Pancreas (tissue), 10 donors: Measurements from ENCODE around the gene OCA2. TPM values are rescaled to one million over a fixed set of nuclear protein-coding genes. Genes with fewer than 3 reads are reported as not detected.

ENCODE experiments used
- ATAC-seq, 4 donors: fragments of 200-7000 bp; cut with Tn5 transposase; one replicate each; pipeline versions ENCODE4 v1.8.0 to v1.9.1; 2020; ENCODE audit warnings: mild to moderate bottlenecking in 4 of 4, moderate library complexity in 4 of 4
- DNase-seq, 6 donors: peaks; one replicate each; pipeline ENCODE4 v3.0.0-alpha.2; 2020
- FAIRE-seq: peaks from 2 replicates; lab custom pipeline; 2012; peaks lifted over from hg19 to GRCh38; lab: Jason Lieb, UNC
- H3K27ac ChIP-seq, 4 donors: fragments of 200-600 bp; sonication (generic); 1 replicate in 3 of 4; 2 replicates in 1 of 4; pipeline versions ENCODE4 v1.5.0 to v1.8.0; 2020
- H3K27me3 ChIP-seq, 4 donors: fragments of 200-600 bp; one replicate each; pipeline ENCODE4 v1.8.0; 2021
- H3K36me3 ChIP-seq, 3 donors: fragments of 200-600 bp; sonication (generic) in 1 of 3; one replicate each; pipeline versions ENCODE4 v1.5.0 to v1.8.0; 2020 to 2021
- H3K4me1 ChIP-seq, 3 donors: fragments of 200-600 bp; one replicate each; pipeline ENCODE4 v1.8.0; 2021
- H3K4me3 ChIP-seq, 4 donors: fragments of 200-600 bp; sonication (generic) in 2 of 4; one replicate each; pipeline versions ENCODE4 v1.5.0 to v1.8.0; 2020 to 2021
- H3K9me3 ChIP-seq, 4 donors: fragments of 200-600 bp; one replicate each; pipeline ENCODE4 v1.8.0; 2021
- CTCF ChIP-seq, 4 donors: fragments of 200-600 bp; sonication (generic) in 3 of 4; IDR thresholded peaks; one replicate each; pipeline versions ENCODE4 v1.5.0 to v1.8.0; 2021; ENCODE audit warnings: antibody characterized with exemption in 4 of 4
- whole genome bisulfite sequencing, 2 donors: extraction: QIAGEN DNeasy Blood & Tissue Kit; methylation state at CpG; one replicate each; pipeline ENCODE4 v1.1.7; 2013; 5-methylcytosine and 5-hydroxymethylcytosine counted together
- intact Hi-C, 3 donors: fragments of 100-400 bp; cut with DNase I; formaldehyde crosslinking; loops; one replicate each; pipeline versions ENCODE4 v1.11.1 to v1.14.2; 2022
- polyA plus RNA-seq, 2 donors: library from polyadenylated mRNA; stranded (reverse); fragments of 200-250 nt; gene quantifications; one replicate each; pipeline ENCODE4 v1.2.3, GENCODE V29; 2013
- total RNA-seq, 6 donors: library from RNA; stranded (reverse); fragmentation: NEBNext Ultra II Directional in 4 of 6; extraction: Animal tissue kit (Norgen Biotek cat#: 25700) in 4 of 6; gene quantifications; one replicate each; pipeline versions ENCODE4 v1.2.1 to v1.2.4, GENCODE V29; 2021 to 2023
- donor health status: healthy with polysubstance abuse.
- donor health status: DM: no; HTN: no; CAD: no; lungs with moderate emphysema.
- donor health status: DM: no; HTN: no; CAD: no.
- donor health status: control.
- donor health status: control.
- donor health status: Bipolar disorder and iron deficiency.
- donor health status: DM: yes; HTN: yes; CAD: no.
- donor health status: DM: no; HTN: no; CAD: no.
- donor health status: DM: no; HTN: no; CAD: no.
- donor health status: DM: yes; HTN: yes; CAD: no.

The OCA2 gene
- total and polyA plus RNA-seq, 8 donors = 0.12 to 0.31 (median 0.18) TPM; not detected in 4

- no peaks in the 10 kb centered on the region for H3K4me1 ChIP-seq
- TF ChIP-seq CTCF (IDR thresholded peaks at IDR 0.05) = no peak
- H3K9me3 ChIP-seq = no peaks in the 10 kb centered on the region
- H3K4me3 ChIP-seq = no peak overlapping the region
- no peaks in the 10 kb centered on the region for H3K27me3 ChIP-seq
- FAIRE-seq (no peak), ATAC-seq (no peak), DNase-seq (no peak)
- no peaks in the 10 kb centered on the region for H3K36me3 ChIP-seq
- no peak overlapping the region for H3K27ac ChIP-seq
- intact Hi-C loops = no loop called here
- WGBS, 2 donors = 46% methylated on average over 15 of the region's 15 CpGs
Measured at GRCh38 chr15:27826902-27827714, 272.0 kb downstream of the OCA2 start.

GRCh38 chr15:27826411-27826810, 272.7 kb downstream of the OCA2 start:
- H3K4me1 ChIP-seq = no peaks in the 10 kb centered on the region
- no peak overlapping the region for H3K4me3 ChIP-seq
- H3K27me3 ChIP-seq = no peaks in the 10 kb centered on the region
- no peak overlapping the region for H3K27ac ChIP-seq
- H3K9me3 ChIP-seq = no peaks in the 10 kb centered on the region
- no peak for TF ChIP-seq CTCF (IDR thresholded peaks at IDR 0.05)
- no peaks in the 10 kb centered on the region for H3K36me3 ChIP-seq
- no peak for FAIRE-seq
- WGBS, 2 donors = 49 to 58% methylated on average over 7 of the region's 7 CpGs
- no peak for DNase-seq
- no peak for ATAC-seq
- intact Hi-C loops = no loop called here

- Histone ChIP-seq H3K27me3 (no peaks in the 10 kb centered on the region), H3K27ac (no peak overlapping the region), H3K36me3 (no peaks in the 10 kb centered on the region), H3K9me3 (no peaks in the 10 kb centered on the region), H3K4me3 (no peak overlapping the region), H3K4me1 (no peaks in the 10 kb centered on the region)
- intact Hi-C loops = no loop called here
- DNase-seq (no peak), ATAC-seq (no peak), FAIRE-seq (no peak)
- WGBS, 2 donors = 67 to 74% methylated on average over 10 of the region's 10 CpGs
- no peak for TF ChIP-seq CTCF (IDR thresholded peaks at IDR 0.05)
Measured at GRCh38 chr15:27824841-27825422, 274.2 kb downstream of the OCA2 start.

- intact Hi-C loops = no loop called here
- no peaks in the 10 kb centered on the region for H3K36me3 ChIP-seq
- no peaks in the 10 kb centered on the region for H3K9me3 ChIP-seq
- no peak overlapping the region for H3K27ac ChIP-seq
- DNase-seq (no peak), FAIRE-seq (no peak), ATAC-seq (no peak)
- TF ChIP-seq CTCF (IDR thresholded peaks at IDR 0.05) = no peak
- H3K4me1 ChIP-seq = no peaks in the 10 kb centered on the region
- H3K4me3 ChIP-seq = no peak overlapping the region
- WGBS, 2 donors = 36 to 61% methylated on average over 3 of the region's 3 CpGs
- no peaks in the 10 kb centered on the region for H3K27me3 ChIP-seq
Measured at GRCh38 chr15:27821273-27821672, 277.8 kb downstream of the OCA2 start.

DNA sequence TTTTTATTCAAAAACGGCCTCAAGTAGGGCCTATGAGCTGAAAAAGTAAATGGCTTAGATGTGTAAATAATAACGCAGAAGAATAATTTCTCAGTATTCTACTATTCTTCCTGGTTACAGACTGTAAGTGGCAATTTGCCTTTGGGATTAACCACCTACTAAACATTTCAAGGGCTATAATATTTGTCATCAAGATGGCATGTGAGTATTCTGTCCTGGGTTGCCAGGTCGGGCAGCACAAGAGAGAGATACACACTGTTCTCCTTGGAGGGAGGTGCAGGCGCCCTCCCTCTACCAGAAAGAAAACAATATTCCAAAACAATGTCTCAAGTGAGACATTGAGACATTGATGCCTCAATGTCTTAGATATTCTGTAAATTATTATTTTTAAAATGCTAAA, 278.4 kb downstream of the OCA2 start:
- no peaks in the 10 kb centered on the region for H3K9me3 ChIP-seq
- H3K27ac ChIP-seq = no peak overlapping the region
- intact Hi-C loops = no loop called here
- FAIRE-seq (no peak), DNase-seq (no peak), ATAC-seq (no peak)
- no peaks in the 10 kb centered on the region for H3K36me3 ChIP-seq
- no peaks in the 10 kb centered on the region for H3K4me1 ChIP-seq
- H3K27me3 ChIP-seq = no peaks in the 10 kb centered on the region
- WGBS, 2 donors = 54 to 63% methylated on average over 4 of the region's 4 CpGs
- H3K4me3 ChIP-seq = no peak overlapping the region
- TF ChIP-seq CTCF (IDR thresholded peaks at IDR 0.05) = no peak
